H1 (cell line): ENCODE measurements around the gene MBP. TPM values are rescaled to one million over a fixed set of nuclear protein-coding genes. Genes with fewer than 3 reads are reported as not detected.

Experiments used
- CTCF ChIA-PET: fragments of 300-600 bp; sonication (Branson Sonifier 250); formaldehyde crosslinking; loops from one replicate; lab custom pipeline; 2021; ENCODE audit not compliant: partially characterized antibody; lab: Charles Lee
- POLR2A ChIA-PET: fragments of 300-600 bp; sonication (Branson Sonifier 250); formaldehyde crosslinking; loops from one replicate; lab custom pipeline; 2021; ENCODE audit warnings: inconsistent platforms; ENCODE audit not compliant: partially characterized antibody; lab: Charles Lee
- DNase-seq, 2 experiments: peaks; one replicate each; pipeline versions ENCODE4 v3.0.0 to v3.0.0-alpha.2; 2010 to 2022; ENCODE audit warnings: low spot score in 2 of 2, low read depth in 1 of 2, mixed read lengths in 1 of 2
- FAIRE-seq: peaks from 2 replicates; lab custom pipeline; 2011; peaks lifted over from hg19 to GRCh38; lab: Jason Lieb, UNC
- H2AFZ ChIP-seq: 2 replicates; pipeline ENCODE4 v1.8.1; 2012; ENCODE audit warnings: low read length, inconsistent platforms
- H2AK5ac ChIP-seq: 2 replicates; pipeline ENCODE4 v1.6.1; 2013; ENCODE audit warnings: low read depth, low read length
- H2BK120ac ChIP-seq: replicated peaks from 2 replicates; pipeline ENCODE3; 2013; ENCODE audit warnings: low read depth, low read length, inconsistent platforms
- H2BK12ac ChIP-seq: 2 replicates; pipeline ENCODE4 v1.6.1; 2013; ENCODE audit warnings: low read depth, low read length
- H2BK15ac ChIP-seq: 2 replicates; pipeline ENCODE4 v1.6.1; 2013; ENCODE audit warnings: low read length
- H2BK20ac ChIP-seq: 2 replicates; pipeline ENCODE4 v1.6.1; 2013; ENCODE audit warnings: low read length
- H2BK5ac ChIP-seq: 2 replicates; pipeline ENCODE4 v1.6.1; 2013; ENCODE audit warnings: low read depth, low read length
- H3K14ac ChIP-seq: 2 replicates; pipeline ENCODE4 v1.6.1; 2013; ENCODE audit warnings: inconsistent platforms; ENCODE audit not compliant: insufficient read length
- H3K18ac ChIP-seq: 2 replicates; pipeline ENCODE4 v1.6.1; 2013; ENCODE audit warnings: low read length; ENCODE audit errors: extremely low read depth
- H3K23ac ChIP-seq: 2 replicates; pipeline ENCODE4 v1.6.1; 2013; ENCODE audit warnings: inconsistent platforms; ENCODE audit not compliant: insufficient read length
- H3K23me2 ChIP-seq: 2 replicates; pipeline ENCODE4 v1.6.1; 2013; ENCODE audit warnings: low read depth, low read length
- H3K27ac ChIP-seq: 2 replicates; pipeline ENCODE4 v1.6.1; 2011; ENCODE audit warnings: low read depth, low read length, inconsistent platforms
- H3K27me3 ChIP-seq, 4 experiments: replicated peaks in 1 of 4; 1 replicate in 1 of 4; 2 replicates in 3 of 4; pipeline versions ENCODE4 v1.6.1 to v1.8.1; 2011 to 2013; ENCODE audit warnings: low read length in 3 of 4, mild to moderate bottlenecking in 3 of 4, inconsistent platforms in 2 of 4, mixed read lengths in 2 of 4, moderate library complexity in 1 of 4; ENCODE audit not compliant: control insufficient read depth in 3 of 4, insufficient read depth in 3 of 4; ENCODE audit errors: extremely low read depth in 1 of 4
- H3K36me3 ChIP-seq, 4 experiments: 2 replicates each; pipeline versions ENCODE4 v1.6.1 to v1.8.1; 2011 to 2013; ENCODE audit warnings: mild to moderate bottlenecking in 4 of 4, low read length in 3 of 4, moderate library complexity in 2 of 4, control low read depth in 1 of 4, inconsistent platforms in 1 of 4; ENCODE audit not compliant: insufficient read depth in 4 of 4, control insufficient read depth in 2 of 4
- H3K4ac ChIP-seq: replicated peaks from 2 replicates; pipeline ENCODE3; 2013; ENCODE audit warnings: low read length, low read depth, mixed read lengths, inconsistent platforms; ENCODE audit not compliant: insufficient read length
- H3K4me1 ChIP-seq, 4 experiments: replicated peaks in 1 of 4; 1 replicate in 1 of 4; 2 replicates in 3 of 4; pipeline versions ENCODE4 v1.6.1 to v1.8.1; 2011 to 2013; ENCODE audit warnings: low read length in 3 of 4, inconsistent platforms in 2 of 4, mixed read lengths in 1 of 4; ENCODE audit not compliant: insufficient read depth in 4 of 4, control insufficient read depth in 3 of 4
- H3K4me2 ChIP-seq, 2 experiments: 2 replicates each; pipeline versions ENCODE4 v1.6.1 to v1.8.1; 2011 to 2013; ENCODE audit warnings: low read depth in 2 of 2, low read length in 2 of 2, control low read depth in 1 of 2, inconsistent platforms in 1 of 2, mild to moderate bottlenecking in 1 of 2; ENCODE audit not compliant: insufficient read depth in 1 of 2
- H3K4me3 ChIP-seq, 4 experiments: fragments of 200-600, 300-600 bp in 1 of 4; sonication (generic), shearing (Covaris generic), sonication (Bioruptor Twin) in 1 of 4; 2 replicates each; pipeline versions ENCODE4 v1.5.1 to v1.8.1; 2011 to 2016; ENCODE audit warnings: low read length in 4 of 4, low read depth in 3 of 4, control low read depth in 2 of 4, inconsistent platforms in 2 of 4, mild to moderate bottlenecking in 2 of 4, mixed read lengths in 1 of 4, moderate library complexity in 1 of 4; ENCODE audit not compliant: insufficient read depth in 2 of 4; ENCODE audit errors: extremely low read depth in 1 of 4
- H3K56ac ChIP-seq: replicated peaks from 2 replicates; pipeline ENCODE3; 2013; ENCODE audit warnings: low read depth, mild to moderate bottlenecking, mixed read lengths, low read length, inconsistent platforms; ENCODE audit not compliant: insufficient read length
- H3K79me1 ChIP-seq: 2 replicates; pipeline ENCODE4 v1.6.1; 2013; ENCODE audit warnings: low read depth, low read length, control low read depth
- H3K79me2 ChIP-seq, 2 experiments: 2 replicates each; pipeline versions ENCODE4 v1.6.1 to v1.8.1; 2012 to 2013; ENCODE audit warnings: low read length in 2 of 2, mild to moderate bottlenecking in 2 of 2, inconsistent platforms in 1 of 2; ENCODE audit not compliant: insufficient read depth in 2 of 2, control insufficient read depth in 1 of 2
- H3K9ac ChIP-seq, 4 experiments: replicated peaks in 1 of 4; 1 replicate in 1 of 4; 2 replicates in 3 of 4; pipeline versions ENCODE4 v1.6.1 to v1.8.1; 2011 to 2013; ENCODE audit warnings: low read depth in 3 of 4, low read length in 3 of 4, control low read depth in 2 of 4, mild to moderate bottlenecking in 2 of 4, moderate library complexity in 2 of 4, inconsistent platforms in 1 of 4; ENCODE audit errors: extremely low read depth in 1 of 4
- H3K9me3 ChIP-seq, 2 experiments: 2 replicates each; pipeline versions ENCODE4 v1.6.1 to v1.8.1; 2012 to 2013; ENCODE audit warnings: mild to moderate bottlenecking in 2 of 2, moderate library complexity in 2 of 2, control low read depth in 1 of 2, inconsistent platforms in 1 of 2, low read depth in 1 of 2, low read length in 1 of 2, mixed read lengths in 1 of 2; ENCODE audit not compliant: insufficient read depth in 2 of 2
- H4K20me1 ChIP-seq, 2 experiments: replicated peaks in 1 of 2; 2 replicates each; pipeline versions ENCODE3 to v1.8.1; 2011 to 2013; ENCODE audit warnings: inconsistent platforms in 2 of 2, low read length in 2 of 2, mild to moderate bottlenecking in 1 of 2; ENCODE audit not compliant: insufficient read depth in 2 of 2, control insufficient read depth in 1 of 2
- H4K5ac ChIP-seq: 2 replicates; pipeline ENCODE4 v1.6.1; 2013; ENCODE audit warnings: low read length, low read depth, mixed read lengths, inconsistent platforms; ENCODE audit not compliant: insufficient read length
- H4K8ac ChIP-seq: 2 replicates; pipeline ENCODE4 v1.8.0; 2013; ENCODE audit warnings: mild to moderate bottlenecking, moderate library complexity, low read length, inconsistent platforms; ENCODE audit not compliant: insufficient read depth; ENCODE audit errors: extremely low read depth
- H4K91ac ChIP-seq: replicated peaks from 2 replicates; pipeline ENCODE3; 2013; ENCODE audit warnings: low read length, mixed read lengths, inconsistent platforms; ENCODE audit not compliant: insufficient read length
- ATF3 ChIP-seq: IDR thresholded peaks from 2 replicates; pipeline ENCODE4 v1.6.1; 2011; ENCODE audit warnings: low read depth, mild to moderate bottlenecking, low read length; ENCODE audit not compliant: insufficient read depth
- CEBPB ChIP-seq: IDR thresholded peaks from 2 replicates; pipeline ENCODE4 v1.6.1; 2012; ENCODE audit warnings: low read depth, low read length
- CTBP2 ChIP-seq: IDR thresholded peaks from 2 replicates; pipeline ENCODE4 v1.7.0; 2011; ENCODE audit warnings: borderline replicate concordance, mild to moderate bottlenecking, moderate library complexity, mixed read lengths, low read length; ENCODE audit not compliant: insufficient read depth, insufficient read length
- NRF1 ChIP-seq: IDR thresholded peaks from 2 replicates; pipeline ENCODE4 v1.6.1; 2011; ENCODE audit warnings: mild to moderate bottlenecking, low read depth, low read length, improper control_type of control experiment
- PHF8 ChIP-seq: fragments of 200-600 bp; sonication (generic); conservative IDR thresholded peaks from 2 replicates; pipeline ENCODE4 v1.7.1; 2012; ENCODE audit warnings: low read depth, mild to moderate bottlenecking, inconsistent platforms, low read length, moderate library complexity
- POLR2AphosphoS5 ChIP-seq: IDR thresholded peaks from 2 replicates; pipeline ENCODE4 v1.6.1; 2011; ENCODE audit warnings: low read depth, low read length
- SIX5 ChIP-seq: IDR thresholded peaks from 2 replicates; pipeline ENCODE4 v1.6.1; 2011; ENCODE audit warnings: mild to moderate bottlenecking, low read depth, low read length
- TBP ChIP-seq: IDR thresholded peaks from 2 replicates; pipeline ENCODE4 v1.6.1; 2011; ENCODE audit warnings: low read depth, low read length, improper control_type of control experiment
- WGBS, 2 experiments: shearing (Covaris generic) in 1 of 2; methylation state at CpG; one replicate each; pipeline versions ENCODE4 v1.1.6 to v1.1.7; 2013 to 2015; ENCODE audit warnings: low lambda C conversion rate in 2 of 2, mixed read lengths in 2 of 2, inconsistent platforms in 1 of 2, low coverage in 1 of 2, missing lambda C conversion rate in 1 of 2; ENCODE audit not compliant: insufficient replicate concordance in 2 of 2, insufficient coverage in 1 of 2, insufficient read length in 1 of 2; ENCODE audit errors: extremely low coverage in 1 of 2, missing lambda C conversion rate in 1 of 2; 5-methylcytosine and 5-hydroxymethylcytosine counted together
- polyA plus RNA-seq, 7 experiments: library from polyadenylated mRNA; depleted of rRNA in 3 of 7; stranded (reverse) in 5 of 7; unstranded in 2 of 7; fragments of >200 nt in 5 of 7; fragments of 200-250 nt in 2 of 7; gene quantifications; 1 replicate in 5 of 7; 2 replicates in 1 of 7; 4 replicates in 1 of 7; pipeline versions ENCODE4 v1.2.1 to v1.2.3, GENCODE V29; 2011 to 2013; ENCODE audit warnings: missing spikeins in 2 of 7, mixed read lengths in 2 of 7
- total RNA-seq: library from RNA; stranded (reverse); fragmentation: NEBNext Ultra II Directional; extraction: Animal tissue kit (Norgen Biotek cat#: 25700); gene quantifications from 2 replicates; pipeline ENCODE4 v1.2.1, GENCODE V29; 2021
- TF ChIP-seq, protein P1 (sequence below), 3 experiments: IDR thresholded peaks; 1 replicate in 2 of 3; 2 replicates in 1 of 3; pipeline versions ENCODE4 v1.5.1 to v1.6.1; 2011; ENCODE audit warnings: low read length in 3 of 3, mild to moderate bottlenecking in 3 of 3, inconsistent platforms in 2 of 3, low read depth in 1 of 3, moderate library complexity in 1 of 3; ENCODE audit not compliant: insufficient read depth in 1 of 3; ENCODE audit errors: control extremely low read depth in 1 of 3

The MBP gene
- total and polyA plus RNA-seq, 2 of the 8 experiments (the other 6 are each of a cell fraction or from before 2014, with no cell fraction given), result 7.7 to 19.2 TPM

- no peak overlapping the region for H2BK12ac ChIP-seq
- H3K36me3 ChIP-seq, result no peaks in the 10 kb centered on the region
- no peak overlapping the region for H2AFZ ChIP-seq
- no peaks in the 10 kb centered on the region for H3K27me3 ChIP-seq
- H3K27ac ChIP-seq, result no peak overlapping the region
- H4K91ac ChIP-seq, result no peak overlapping the region
- no peak overlapping the region for H2BK20ac ChIP-seq
- H2AK5ac ChIP-seq, result no peak overlapping the region
- peak overlapping the region; percentile 19; the same call in 1 of the 2 replicates for H4K8ac ChIP-seq
- DNase-seq (no peak), FAIRE-seq (no peak)
- no peak overlapping the region for H3K56ac ChIP-seq
- H3K4me2 ChIP-seq, result no peak overlapping the region
- 0 out of 2 replicates have a peak, but pooled peaks cover 3% of the 10 kb centered on the region for H3K79me1 ChIP-seq
- WGBS, 2 experiments, result 87% methylated on average over 27 of the region's 27 CpGs; no CpG with 5 or more reads in 1 of the 2 experiments
- H3K14ac ChIP-seq, result no peak overlapping the region
- H3K23me2 ChIP-seq, result 0 out of 2 replicates have a peak, but pooled peaks cover 1% of the 10 kb centered on the region
- peaks cover 2 to 3% of the 10 kb centered on the region in 2 experiments for H4K20me1 ChIP-seq
- no peak overlapping the region for H3K18ac ChIP-seq
- no peak overlapping the region for H2BK120ac ChIP-seq
- H4K5ac ChIP-seq, result no peak overlapping the region
- no peaks in the 10 kb centered on the region for H3K9me3 ChIP-seq
- H3K4ac ChIP-seq, result no peak overlapping the region
- POLR2A ChIA-PET, result no interaction called here
- H3K9ac ChIP-seq, result no peak overlapping the region
- CTCF ChIA-PET, result interaction anchor here (0.7 to 3.4 kb wide), 6 partner anchors 37 to 164 kb away, joined by 3 to 12 read pairs (median 4); no protein-coding TSS in a partner anchor
- no peaks in the 10 kb centered on the region; a peak in 1 of 7 replicates for H3K4me1 ChIP-seq
- no peak overlapping the region for H3K4me3 ChIP-seq
- no peak overlapping the region for H2BK15ac ChIP-seq
- H2BK5ac ChIP-seq, result no peak overlapping the region
- H3K23ac ChIP-seq, result no peak overlapping the region
- no peaks in the 10 kb centered on the region for H3K79me2 ChIP-seq
- TF ChIP-seq PHF8, result no peak
- no peak for TF ChIP-seq POLR2AphosphoS5
- no peak for TF ChIP-seq TBP
- no peak for TF ChIP-seq CEBPB
- no peak for TF ChIP-seq SIX5
- no peak for TF ChIP-seq NRF1
- TF ChIP-seq CTBP2, result no peak
- TF ChIP-seq, protein P1, sequence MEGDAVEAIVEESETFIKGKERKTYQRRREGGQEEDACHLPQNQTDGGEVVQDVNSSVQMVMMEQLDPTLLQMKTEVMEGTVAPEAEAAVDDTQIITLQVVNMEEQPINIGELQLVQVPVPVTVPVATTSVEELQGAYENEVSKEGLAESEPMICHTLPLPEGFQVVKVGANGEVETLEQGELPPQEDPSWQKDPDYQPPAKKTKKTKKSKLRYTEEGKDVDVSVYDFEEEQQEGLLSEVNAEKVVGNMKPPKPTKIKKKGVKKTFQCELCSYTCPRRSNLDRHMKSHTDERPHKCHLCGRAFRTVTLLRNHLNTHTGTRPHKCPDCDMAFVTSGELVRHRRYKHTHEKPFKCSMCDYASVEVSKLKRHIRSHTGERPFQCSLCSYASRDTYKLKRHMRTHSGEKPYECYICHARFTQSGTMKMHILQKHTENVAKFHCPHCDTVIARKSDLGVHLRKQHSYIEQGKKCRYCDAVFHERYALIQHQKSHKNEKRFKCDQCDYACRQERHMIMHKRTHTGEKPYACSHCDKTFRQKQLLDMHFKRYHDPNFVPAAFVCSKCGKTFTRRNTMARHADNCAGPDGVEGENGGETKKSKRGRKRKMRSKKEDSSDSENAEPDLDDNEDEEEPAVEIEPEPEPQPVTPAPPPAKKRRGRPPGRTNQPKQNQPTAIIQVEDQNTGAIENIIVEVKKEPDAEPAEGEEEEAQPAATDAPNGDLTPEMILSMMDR (IDR thresholded peaks at IDR 0.05; ENCODE audit: control extremely low read depth in 1 of 3, insufficient read depth in 1 of 3, low read depth in 1 of 3, low read length in 3 of 3), result no peak
- no peak for TF ChIP-seq ATF3
These were observed 88.9 kb downstream of the MBP start for GRCh38 chr18:77043541-77044280.
